ENCODE data around the gene GNAI3. TPM values are rescaled to one million over a fixed set of nuclear protein-coding genes. Genes with fewer than 3 reads are reported as not detected.

Gene GNAI3
- polyA plus RNA-seq, 1 experiment = 4.7 TPM

- CTCF ChIA-PET = interaction anchor here (5.5 kb wide), 1 partner anchor 14 kb away, joined by 27 read pairs; no protein-coding TSS in a partner anchor
- no peak for DNase-seq (ENCODE audit: low read depth)
- POLR2A ChIA-PET = no interaction called here
- no peak overlapping the region for H3K4me3 ChIP-seq (ENCODE audit: low read depth, low read length)
- no peaks in the 10 kb centered on the region; the same call in 1 of the 2 replicates for H3K36me3 ChIP-seq (ENCODE audit: control insufficient read depth, insufficient read depth, low read length)
- no peaks in the 10 kb centered on the region for H3K27me3 ChIP-seq (ENCODE audit: control insufficient read depth, insufficient read depth, low read length)
- no peak for TF ChIP-seq CTCF (IDR thresholded peaks at IDR 0.05; ENCODE audit: insufficient read depth, low read depth, low read length)
These were observed 50.2 kb downstream of the GNAI3 start for GRCh38 chr1:109598655-109599054.

- CTCF ChIA-PET = no interaction called here
- POLR2A ChIA-PET = no interaction called here
- no peak overlapping the region for H3K4me3 ChIP-seq (ENCODE audit: low read depth, low read length)
- DNase-seq (ENCODE audit: low read depth) = no peak
- no peaks in the 10 kb centered on the region for H3K27me3 ChIP-seq (ENCODE audit: control insufficient read depth, insufficient read depth, low read length)
- TF ChIP-seq CTCF (IDR thresholded peaks at IDR 0.05; ENCODE audit: insufficient read depth, low read depth, low read length) = no peak
- no peaks in the 10 kb centered on the region; the same call in 1 of the 2 replicates for H3K36me3 ChIP-seq (ENCODE audit: control insufficient read depth, insufficient read depth, low read length)
These were observed 54.8 kb downstream of the GNAI3 start for GRCh38 chr1:109603229-109603628.

- DNase-seq (ENCODE audit: low read depth) = no peak
- ChIA-PET CTCF (interaction anchor here (1.5 kb wide), 1 partner anchor 35 kb away, joined by 3 read pairs; no protein-coding TSS in a partner anchor), POLR2A (no interaction called here)
- Histone ChIP-seq H3K27me3 (ENCODE audit: control insufficient read depth, insufficient read depth, low read length) (no peaks in the 10 kb centered on the region), H3K4me3 (ENCODE audit: low read depth, low read length) (no peak overlapping the region), H3K36me3 (ENCODE audit: control insufficient read depth, insufficient read depth, low read length) (no peaks in the 10 kb centered on the region)
- no peak for TF ChIP-seq CTCF (IDR thresholded peaks at IDR 0.05; ENCODE audit: insufficient read depth, low read depth, low read length)
These were observed 57.0 kb downstream of the GNAI3 start for GRCh38 chr1:109605381-109605780.

DNA sequence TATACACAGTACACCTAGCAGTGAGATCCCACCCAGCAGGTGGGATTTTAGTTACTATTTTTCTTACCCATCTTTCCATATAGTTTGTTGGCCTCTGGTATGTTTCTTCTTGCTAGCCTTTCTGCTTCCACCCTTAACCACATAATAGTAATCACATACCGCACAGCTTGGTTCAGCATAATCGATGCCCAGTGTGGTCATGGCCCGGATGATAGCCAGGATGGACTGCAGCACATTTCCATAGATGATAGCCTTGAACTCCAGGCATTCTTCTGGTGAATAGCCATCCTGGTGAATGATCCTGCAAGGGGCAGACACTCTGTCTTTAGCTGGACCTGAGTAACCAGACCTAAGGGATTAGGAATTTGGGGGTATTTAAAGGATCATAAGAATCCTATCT, 61.5 kb downstream of the GNAI3 start:
- POLR2A ChIA-PET = interaction anchor here (0.6 kb wide), 1 partner anchor 9 kb away, joined by 3 read pairs; no protein-coding TSS in a partner anchor
- Histone ChIP-seq H3K4me3 (ENCODE audit: low read depth, low read length) (no peak overlapping the region), H3K27me3 (ENCODE audit: control insufficient read depth, insufficient read depth, low read length) (no peaks in the 10 kb centered on the region), H3K36me3 (ENCODE audit: control insufficient read depth, insufficient read depth, low read length) (no peaks in the 10 kb centered on the region)
- no peak for DNase-seq (ENCODE audit: low read depth)
- CTCF ChIA-PET = interaction anchor here (0.6 to 1.3 kb wide), 2 partner anchors 10 to 420 kb away, joined by 3 to 4 read pairs; no protein-coding TSS in a partner anchor
- TF ChIP-seq CTCF (IDR thresholded peaks at IDR 0.05; ENCODE audit: insufficient read depth, low read depth, low read length) = no peak

DNA sequence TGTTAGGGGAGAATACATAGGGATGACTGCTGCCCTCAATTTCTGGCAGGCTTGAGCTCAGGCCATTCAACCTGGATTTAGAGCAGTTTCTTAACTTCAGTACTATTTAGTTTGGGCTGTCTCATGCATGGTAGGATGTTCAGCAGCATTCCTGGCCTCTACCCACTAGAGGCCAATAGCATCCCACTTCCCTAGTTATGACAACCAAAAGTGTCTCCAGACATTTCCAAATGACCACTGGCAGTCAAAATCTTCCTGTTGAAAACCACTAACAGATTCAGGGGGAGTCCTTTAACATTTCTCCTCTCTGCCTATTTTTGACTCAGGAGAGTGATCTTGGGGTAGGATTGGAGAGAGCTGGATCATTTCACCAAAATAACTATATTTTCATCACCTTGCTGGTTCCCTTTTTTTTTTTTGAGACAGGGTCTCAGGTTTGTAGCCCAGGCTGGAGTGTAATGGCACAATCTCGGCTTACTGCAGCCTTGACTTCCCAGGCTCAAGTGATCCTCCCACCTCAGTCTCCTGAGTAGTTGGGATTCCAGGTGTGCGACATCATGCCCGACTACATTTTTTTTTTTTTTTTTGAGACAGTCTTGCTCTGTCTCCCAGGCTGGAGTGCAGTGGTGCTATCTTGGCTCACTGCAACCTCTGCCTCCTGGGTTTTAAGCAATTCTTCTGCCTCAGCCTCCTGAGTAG, 62.3 kb downstream of the GNAI3 start:
- POLR2A ChIA-PET = interaction anchor here (0.6 kb wide), 1 partner anchor 10 kb away, joined by 3 read pairs; no protein-coding TSS in a partner anchor
- no peak for DNase-seq (ENCODE audit: low read depth)
- CTCF ChIA-PET = interaction anchor here (0.7 to 4.2 kb wide), 2 partner anchors 11 kb away, joined by 3 to 27 read pairs; no protein-coding TSS in a partner anchor

More for the DNA sequence above, 62.3 kb downstream of the GNAI3 start:
- no peak for TF ChIP-seq CTCF (IDR thresholded peaks at IDR 0.05; ENCODE audit: insufficient read depth, low read depth, low read length)
- H3K36me3 ChIP-seq (ENCODE audit: control insufficient read depth, insufficient read depth, low read length) = no peaks in the 10 kb centered on the region
- H3K4me3 ChIP-seq (ENCODE audit: low read depth, low read length) = no peak overlapping the region
- H3K27me3 ChIP-seq (ENCODE audit: control insufficient read depth, insufficient read depth, low read length) = no peaks in the 10 kb centered on the region
